Nephron (organoid): Measurements from ENCODE around the gene LPAR5.

ENCODE experiments used
- H3K27ac Mint-ChIP-seq, 3 experiments: 2 replicates each; pipeline ENCODE4 v1.8.0; 2020; ENCODE audit warnings: mixed read lengths in 3 of 3, mild to moderate bottlenecking in 2 of 3, moderate library complexity in 1 of 3
- H3K27me3 Mint-ChIP-seq: 2 replicates; pipeline ENCODE4 v1.8.0; 2021; ENCODE audit warnings: low read depth, mild to moderate bottlenecking, moderate library complexity, mixed read lengths
- H3K36me3 Mint-ChIP-seq: 2 replicates; pipeline ENCODE4 v1.8.0; 2020; ENCODE audit warnings: low read depth, mixed read lengths
- H3K4me1 Mint-ChIP-seq: 2 replicates; pipeline ENCODE4 v1.8.0; 2020; ENCODE audit warnings: mixed read lengths
- H3K4me3 Mint-ChIP-seq, 3 experiments: 2 replicates each; pipeline ENCODE4 v1.8.0; 2020; ENCODE audit warnings: mild to moderate bottlenecking in 3 of 3, mixed read lengths in 3 of 3, moderate library complexity in 2 of 3
- H3K9me3 Mint-ChIP-seq: 2 replicates; pipeline ENCODE4 v1.8.0; 2020; ENCODE audit warnings: mixed read lengths
- CTCF ChIP-seq, 3 experiments: fragments of 200-600 bp; sonication (generic); IDR thresholded peaks; one replicate each; pipeline ENCODE4 v1.5.0; 2021; ENCODE audit warnings: antibody characterized with exemption in 3 of 3; ENCODE audit not compliant: unreplicated experiment in 3 of 3

The LPAR5 gene

GRCh38 chr12:6635856-6636531, at the start of gene LPAR5:
TSS of gene LPAR5 (minus strand) at chr12:6635959. CDS start at chr12:6621248, 14,711 bp downstream.
- Mint-ChIP-seq H3K9me3 (no peaks in the 10 kb centered on the region), H3K27me3 (peaks cover 7% of the 10 kb centered on the region), H3K4me1 (peaks cover 27% of the 10 kb centered on the region), H3K36me3 (no peaks in the 10 kb centered on the region), H3K27ac (peak within 1 kb of the TSS; percentile 5 to 75 (median 59)), H3K4me3 (no peak within 1 kb of the TSS)
- no peak for TF ChIP-seq CTCF (IDR thresholded peaks at IDR 0.05; ENCODE audit: unreplicated experiment in 3 of 3)

GRCh38 chr12:6684609-6685008, 48.9 kb upstream of the LPAR5 start:
- peaks cover 36% of the 10 kb centered on the region for H3K4me1 Mint-ChIP-seq

GRCh38 chr12:6676962-6677361, 41.2 kb upstream of the LPAR5 start:
- no peak overlapping the region for H3K27ac Mint-ChIP-seq
- H3K4me1 Mint-ChIP-seq: no peaks in the 10 kb centered on the region
- no peak for TF ChIP-seq CTCF (IDR thresholded peaks at IDR 0.05; ENCODE audit: unreplicated experiment in 3 of 3)
- no peaks in the 10 kb centered on the region for H3K9me3 Mint-ChIP-seq
- H3K27me3 Mint-ChIP-seq: no peaks in the 10 kb centered on the region
- no peak overlapping the region for H3K4me3 Mint-ChIP-seq
- H3K36me3 Mint-ChIP-seq: peaks cover 81% of the 10 kb centered on the region

More at GRCh38 chr12:6684609-6685008, 48.9 kb upstream of the LPAR5 start:
- Mint-ChIP-seq H3K27me3 (no peaks in the 10 kb centered on the region), H3K9me3 (no peaks in the 10 kb centered on the region), H3K27ac (peak overlapping the region in 2 of 3 experiments; percentile 4 to 10), H3K4me3 (peak overlapping the region in 1 of 3 experiments; percentile 24), H3K36me3 (peaks cover 26% of the 10 kb centered on the region)
- TF ChIP-seq CTCF (IDR thresholded peaks at IDR 0.05; ENCODE audit: unreplicated experiment in 3 of 3): peak; percentile 32 to 53 (median 47)

GRCh38 chr12:6672143-6672542, 36.4 kb upstream of the LPAR5 start:
- no peaks in the 10 kb centered on the region for H3K27me3 Mint-ChIP-seq
- no peak overlapping the region for H3K27ac Mint-ChIP-seq
- no peaks in the 10 kb centered on the region for H3K4me1 Mint-ChIP-seq
- H3K9me3 Mint-ChIP-seq: no peaks in the 10 kb centered on the region
- peaks cover 93% of the 10 kb centered on the region for H3K36me3 Mint-ChIP-seq
- no peak for TF ChIP-seq CTCF (IDR thresholded peaks at IDR 0.05; ENCODE audit: unreplicated experiment in 3 of 3)
- H3K4me3 Mint-ChIP-seq: no peak overlapping the region

GRCh38 chr12:6667559-6668210, 31.9 kb upstream of the LPAR5 start:
- Mint-ChIP-seq H3K27me3 (no peaks in the 10 kb centered on the region), H3K4me1 (peaks cover 8% of the 10 kb centered on the region), H3K36me3 (peaks cover 55% of the 10 kb centered on the region), H3K9me3 (no peaks in the 10 kb centered on the region), H3K27ac (no peak overlapping the region), H3K4me3 (no peak overlapping the region)
- peak in 2 of 3 experiments; percentile 15 to 22 for TF ChIP-seq CTCF (IDR thresholded peaks at IDR 0.05; ENCODE audit: unreplicated experiment in 3 of 3)
